ENCODE measurements around the gene CSNK2A2. TPM values are rescaled to one million over a fixed set of nuclear protein-coding genes. Genes with fewer than 3 reads are reported as not detected.

CSNK2A2 gene
- total and polyA plus RNA-seq, 9 of the 15 experiments (the other 6 are each of a cell fraction or from before 2014, with no cell fraction given), result 20.8 to 109 (median 44.7) TPM

- TF ChIP-seq E2F6 (IDR thresholded peaks at IDR 0.05; ENCODE audit: borderline replicate concordance in 1 of 2, extremely low read depth in 1 of 2, insufficient read depth in 1 of 2, insufficient read length in 1 of 2, low read depth in 1 of 2, low read length in 1 of 2, poor library complexity in 1 of 2, severe bottlenecking in 1 of 2) (peak; percentile 96 to 99), MXD1 (CRISPR knock-in tag; IDR thresholded peaks at IDR 0.05; ENCODE audit: borderline replicate concordance, poor library complexity, severe bottlenecking) (peak; percentile 62), ATF4 (CRISPR knock-in tag; IDR thresholded peaks at IDR 0.05) (no peak), HMBOX1 (IDR thresholded peaks at IDR 0.05) (peak; percentile 53; the same call in 1 of the 2 replicates), CBFA2T3 (IDR thresholded peaks at IDR 0.05) (peak; percentile 43; the same call in 1 of the 2 replicates), XRCC5 (IDR thresholded peaks at IDR 0.05; ENCODE audit: low read depth, low read length) (peak; percentile 90; the same call in 1 of the 2 replicates), ZNF449 (CRISPR knock-in tag; IDR thresholded peaks at IDR 0.05) (peak; percentile 18; the same call in 1 of the 2 replicates), RAD51 (IDR thresholded peaks at IDR 0.05; ENCODE audit: borderline replicate concordance, low read depth) (peak; percentile 25; the same call in 1 of the 2 replicates), CCNT2 (IDR thresholded peaks at IDR 0.05; ENCODE audit: borderline replicate concordance, extremely low read depth, insufficient read length, low read depth, low read length) (peak; percentile 53), SUPT5H (IDR thresholded peaks at IDR 0.05) (peak; percentile 84), FOXA3 (CRISPR knock-in tag; conservative IDR thresholded peaks at IDR 0.05 in 1 of 2, IDR thresholded peaks at IDR 0.05 in 1 of 2) (peak in 1 of 2 experiments; percentile 80; a peak in 2 of 4 replicates), FOXJ3 (CRISPR knock-in tag; IDR thresholded peaks at IDR 0.05) (no peak), USF2 (CRISPR knock-in tag; IDR thresholded peaks at IDR 0.05) (no peak), EP300 (IDR thresholded peaks at IDR 0.05; ENCODE audit: low read length) (peak; percentile 79), NFIX (CRISPR knock-in tag; IDR thresholded peaks at IDR 0.05; ENCODE audit: low read depth) (no peak), ETV1 (tag; conservative IDR thresholded peaks at IDR 0.05; ENCODE audit: low read depth) (peak; percentile 85), NONO (IDR thresholded peaks at IDR 0.05; ENCODE audit: low read depth in 2 of 2, low read length in 1 of 2) (no peak), SREBF1 (IDR thresholded peaks at IDR 0.05; ENCODE audit: borderline replicate concordance, low read depth, low read length) (0 out of 2 replicates have a peak, but pooled peaks have one; percentile 9), HMGN3 (IDR thresholded peaks at IDR 0.05; ENCODE audit: borderline replicate concordance, extremely low read depth, insufficient read length, low read depth, low read length) (peak; percentile 76)
These were observed 68.6 kb downstream of the CSNK2A2 start, which contains the start of gene CFAP20 (continued) for GRCh38 chr16:58129097-58129936.

Data from K562 (cell line).